Measurements from ENCODE around the gene PLEK2. TPM values are rescaled to one million over a fixed set of nuclear protein-coding genes. Genes with fewer than 3 reads are reported as not detected.

Gene PLEK2
- total and polyA plus RNA-seq, 2 of the 13 experiments (the other 11 are each of a cell fraction or from before 2014, with no cell fraction given) = 0.26 to 1.5 TPM

DNA sequence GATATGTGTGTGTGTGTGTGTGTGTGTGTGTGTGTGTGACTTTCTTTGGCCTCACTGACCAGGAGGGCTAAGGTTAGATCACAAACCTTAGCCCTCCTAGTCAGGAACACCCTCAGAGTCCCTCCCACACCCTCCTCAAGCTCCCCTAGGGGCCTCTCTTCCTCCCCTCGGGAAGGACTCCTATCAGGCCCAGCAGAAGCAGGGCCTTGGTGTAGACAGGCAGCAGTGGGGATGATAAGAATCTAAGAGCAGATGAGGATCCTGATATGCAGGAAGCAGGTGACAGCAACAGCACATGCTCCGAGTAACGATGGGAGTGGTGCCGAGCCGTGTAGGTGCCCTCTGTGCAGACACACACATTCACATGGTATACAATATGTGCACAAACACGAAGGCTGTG, 20.7 kb downstream of the PLEK2 start:
- intact Hi-C loops (cut with micrococcal nuclease; ENCODE audit: unreplicated experiment) = no loop called here
- no peaks in the 10 kb centered on the region for H4K20me1 ChIP-seq (ENCODE audit: insufficient read depth, low read length)
- peak overlapping the region in 1 of 3 experiments; percentile 4; a peak in 1 of 6 replicates for H3K4me3 ChIP-seq (replicated peaks in 1 of 3; ENCODE audit: insufficient read depth in 1 of 3, low read depth in 2 of 3, low read length in 3 of 3)
- H3K27me3 ChIP-seq (ENCODE audit: control insufficient read depth in 1 of 2, insufficient read depth in 2 of 2, low read length in 2 of 2) = no peaks in the 10 kb centered on the region; a peak in 1 of 5 replicates
- H3K9ac ChIP-seq (ENCODE audit: insufficient read depth, low read depth, low read length) = no peak overlapping the region
- H3K36me3 ChIP-seq (replicated peaks in 1 of 2; ENCODE audit: control insufficient read depth in 1 of 2, insufficient read depth in 2 of 2, low read length in 2 of 2) = no peaks in the 10 kb centered on the region
- CTCF ChIA-PET (ENCODE audit: low intra/inter-chr PET ratio, low total read pairs) = no interaction called here
- H3K27ac ChIP-seq (ENCODE audit: extremely low read length, insufficient read depth, low read length) = no peak overlapping the region
- BruUV-seq (replicated peaks) = no TSS peak
- FAIRE-seq (no peak), ATAC-seq (peak; percentile 4; the same call in 2 of the 3 replicates), DNase-seq (ENCODE audit: low spot score) (no peak)
- no peaks in the 10 kb centered on the region for H3K79me2 ChIP-seq (ENCODE audit: insufficient read depth, low read length)
- peak overlapping the region; percentile 63 for H3K4me2 ChIP-seq (ENCODE audit: low read depth, low read length)
- POLR2A ChIA-PET = no interaction called here
- H2AFZ ChIP-seq (ENCODE audit: low read length) = no peak overlapping the region
- WGBS (ENCODE audit: low lambda C conversion rate) = 15% methylated on average over 6 of the region's 6 CpGs
- H3K9me3 ChIP-seq (ENCODE audit: low read length) = no peaks in the 10 kb centered on the region
- H3K4me1 ChIP-seq (ENCODE audit: insufficient read depth, low read length) = peaks cover 52% of the 10 kb centered on the region
- in situ Hi-C loops (cut with HindIII; ENCODE audit: extremely low pct_ligation_motif_present, low pct_unique_long_range_greater_than_20kb) = no loop called here
- TF ChIP-seq ZNF329 (CRISPR knock-in tag; IDR thresholded peaks at IDR 0.05; ENCODE audit: low read depth) = no peak
- no peak for TF ChIP-seq PHF20 (CRISPR knock-in tag; IDR thresholded peaks at IDR 0.05)
- no peak for TF ChIP-seq ZKSCAN1 (IDR thresholded peaks at IDR 0.05; ENCODE audit: low read length)
- no peak for TF ChIP-seq RCOR2 (CRISPR knock-in tag; IDR thresholded peaks at IDR 0.05)
- TF ChIP-seq SATB2 (CRISPR knock-in tag; IDR thresholded peaks at IDR 0.05) = no peak
- TF ChIP-seq ZKSCAN8 (CRISPR knock-in tag; IDR thresholded peaks at IDR 0.05; ENCODE audit: borderline replicate concordance) = no peak
- TF ChIP-seq ZNF75D (CRISPR knock-in tag; IDR thresholded peaks at IDR 0.05; ENCODE audit: borderline replicate concordance) = no peak
- no peak for TF ChIP-seq ZNF331 (CRISPR knock-in tag; IDR thresholded peaks at IDR 0.05)
- no peak for TF ChIP-seq ZBTB43 (CRISPR knock-in tag; conservative IDR thresholded peaks at IDR 0.05)
- TF ChIP-seq ZBED4 (CRISPR knock-in tag; IDR thresholded peaks at IDR 0.05; ENCODE audit: borderline replicate concordance) = no peak
- no peak for TF ChIP-seq ZNF549 (CRISPR knock-in tag; IDR thresholded peaks at IDR 0.05)
- TF ChIP-seq, protein P1, sequence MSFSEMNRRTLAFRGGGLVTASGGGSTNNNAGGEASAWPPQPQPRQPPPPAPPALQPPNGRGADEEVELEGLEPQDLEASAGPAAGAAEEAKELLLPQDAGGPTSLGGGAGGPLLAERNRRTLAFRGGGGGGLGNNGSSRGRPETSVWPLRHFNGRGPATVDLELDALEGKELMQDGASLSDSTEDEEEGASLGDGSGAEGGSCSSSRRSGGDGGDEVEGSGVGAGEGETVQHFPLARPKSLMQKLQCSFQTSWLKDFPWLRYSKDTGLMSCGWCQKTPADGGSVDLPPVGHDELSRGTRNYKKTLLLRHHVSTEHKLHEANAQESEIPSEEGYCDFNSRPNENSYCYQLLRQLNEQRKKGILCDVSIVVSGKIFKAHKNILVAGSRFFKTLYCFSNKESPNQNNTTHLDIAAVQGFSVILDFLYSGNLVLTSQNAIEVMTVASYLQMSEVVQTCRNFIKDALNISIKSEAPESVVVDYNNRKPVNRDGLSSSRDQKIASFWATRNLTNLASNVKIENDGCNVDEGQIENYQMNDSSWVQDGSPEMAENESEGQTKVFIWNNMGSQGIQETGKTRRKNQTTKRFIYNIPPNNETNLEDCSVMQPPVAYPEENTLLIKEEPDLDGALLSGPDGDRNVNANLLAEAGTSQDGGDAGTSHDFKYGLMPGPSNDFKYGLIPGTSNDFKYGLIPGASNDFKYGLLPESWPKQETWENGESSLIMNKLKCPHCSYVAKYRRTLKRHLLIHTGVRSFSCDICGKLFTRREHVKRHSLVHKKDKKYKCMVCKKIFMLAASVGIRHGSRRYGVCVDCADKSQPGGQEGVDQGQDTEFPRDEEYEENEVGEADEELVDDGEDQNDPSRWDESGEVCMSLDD (CRISPR knock-in tag; IDR thresholded peaks at IDR 0.05; ENCODE audit: borderline replicate concordance) = no peak
- TF ChIP-seq ZNF12 (CRISPR knock-in tag; IDR thresholded peaks at IDR 0.05) = no peak
- TF ChIP-seq NONO (IDR thresholded peaks at IDR 0.05) = no peak
- no peak for TF ChIP-seq NONO (CRISPR knock-in tag; conservative IDR thresholded peaks at IDR 0.05)
- no peak for TF ChIP-seq E2F1 (CRISPR knock-in tag; IDR thresholded peaks at IDR 0.05)
- TF ChIP-seq, protein P2, sequence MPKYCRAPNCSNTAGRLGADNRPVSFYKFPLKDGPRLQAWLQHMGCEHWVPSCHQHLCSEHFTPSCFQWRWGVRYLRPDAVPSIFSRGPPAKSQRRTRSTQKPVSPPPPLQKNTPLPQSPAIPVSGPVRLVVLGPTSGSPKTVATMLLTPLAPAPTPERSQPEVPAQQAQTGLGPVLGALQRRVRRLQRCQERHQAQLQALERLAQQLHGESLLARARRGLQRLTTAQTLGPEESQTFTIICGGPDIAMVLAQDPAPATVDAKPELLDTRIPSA (CRISPR knock-in tag; IDR thresholded peaks at IDR 0.05; ENCODE audit: borderline replicate concordance) = no peak
